ENCODE data around the gene CORO2B.
"Not testable (repeated sequence)": the region's sequence is repeated elsewhere in the genome, so short reads cannot be mapped to it uniquely, and the experiment has no call there.

CORO2B gene

DNA sequence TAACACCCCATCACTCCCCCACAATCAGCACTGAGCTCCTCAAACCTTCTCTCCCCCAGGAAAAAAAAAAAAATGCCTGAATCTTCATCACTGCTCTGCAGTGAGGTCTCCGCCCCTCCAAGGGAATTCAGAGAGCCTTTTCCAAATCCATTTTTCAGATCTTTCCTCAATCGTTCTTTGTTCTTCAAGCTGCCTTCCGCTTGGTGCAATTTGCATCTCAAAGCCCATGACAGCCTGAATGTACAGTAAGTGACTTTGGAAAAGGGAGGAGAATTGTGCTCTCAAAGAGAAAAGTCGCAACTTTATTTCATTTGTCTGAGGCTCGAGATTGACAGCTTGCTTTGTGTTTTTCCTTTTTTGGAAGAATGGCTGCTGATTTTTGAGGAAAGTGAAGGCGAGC lies 75.0 kb downstream of the CORO2B start:
- no peak for DNase-seq

DNA sequence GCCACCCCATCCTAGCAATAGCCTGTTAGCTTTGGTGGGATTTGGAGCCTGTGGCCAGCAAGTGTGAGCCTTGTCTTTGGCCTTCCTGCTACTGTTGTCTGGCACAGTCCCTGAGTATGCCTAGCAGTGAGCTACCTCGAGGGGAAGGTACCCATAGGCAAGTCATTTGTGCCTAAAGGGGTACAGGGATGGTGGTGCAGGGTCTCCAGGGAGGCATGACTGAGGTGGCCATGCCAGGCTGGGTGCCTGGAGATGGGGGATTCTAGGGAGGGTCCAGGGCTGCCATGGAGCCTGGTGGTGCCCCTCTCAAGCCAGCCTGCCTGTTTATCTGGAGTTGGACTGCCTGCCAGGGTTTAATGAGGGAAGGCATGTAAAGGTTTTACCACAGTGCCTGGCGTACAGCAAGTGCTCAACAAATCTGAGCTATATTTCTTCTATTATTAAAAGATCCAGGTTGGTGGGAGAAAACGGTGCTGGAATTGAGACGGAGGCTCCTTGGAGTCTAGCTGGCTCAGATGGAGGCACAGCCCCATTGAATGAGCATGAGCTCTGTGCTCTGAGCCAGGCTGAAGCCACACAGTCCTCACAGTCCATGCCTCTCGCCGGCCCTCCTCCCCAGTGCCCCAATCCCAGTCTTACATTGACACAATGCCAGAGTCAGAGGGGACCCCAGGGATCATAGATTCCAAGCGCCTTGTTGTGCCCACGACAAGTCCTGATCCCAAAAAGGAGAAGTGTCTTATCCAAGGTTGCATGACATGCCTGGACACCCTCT lies 76.2 kb downstream of the CORO2B start:
- no peak for DNase-seq

GRCh38 chr15:68655686-68656437 lies 77.1 kb downstream of the CORO2B start:
- no peak for DNase-seq

- DNase-seq: no peak
These were observed 77.6 kb downstream of the CORO2B start for GRCh38 chr15:68656438-68656739.

GRCh38 chr15:68658151-68658550 lies 79.4 kb downstream of the CORO2B start:
- DNase-seq: no peak

DNA sequence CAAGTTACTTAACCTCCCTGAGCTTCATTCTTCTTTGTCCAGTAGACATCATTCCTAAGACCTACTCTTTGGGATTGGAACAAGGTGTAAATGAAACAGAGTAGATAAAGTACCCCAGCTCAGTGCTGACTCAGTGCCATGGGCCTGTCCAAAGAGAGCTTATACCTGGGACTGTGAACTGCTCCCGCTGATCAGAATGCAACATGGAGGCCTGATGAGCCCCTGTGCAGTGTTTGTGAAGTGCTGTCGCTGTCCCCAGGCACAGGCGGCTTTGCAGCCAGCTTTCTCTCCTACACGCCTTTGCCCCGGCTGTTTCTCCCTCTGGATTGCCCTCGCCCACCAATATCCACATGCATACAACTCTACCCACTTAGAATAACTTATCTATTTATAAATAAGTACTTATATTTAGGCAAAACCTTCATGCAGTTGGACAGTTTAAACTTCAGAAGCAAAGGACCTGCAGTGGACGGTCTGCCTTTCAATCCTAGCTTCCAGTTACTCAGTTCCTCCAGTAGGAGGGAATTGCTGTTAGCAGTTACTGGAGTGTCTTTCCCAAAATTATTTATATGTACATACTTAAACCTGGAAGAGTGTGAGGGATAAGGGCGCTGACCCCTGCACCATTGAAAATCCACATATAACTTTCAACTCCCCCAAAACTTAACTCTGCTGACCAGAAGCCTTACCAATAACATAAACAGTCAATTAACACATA lies 80.0 kb downstream of the CORO2B start:
- no peak for DNase-seq

DNA sequence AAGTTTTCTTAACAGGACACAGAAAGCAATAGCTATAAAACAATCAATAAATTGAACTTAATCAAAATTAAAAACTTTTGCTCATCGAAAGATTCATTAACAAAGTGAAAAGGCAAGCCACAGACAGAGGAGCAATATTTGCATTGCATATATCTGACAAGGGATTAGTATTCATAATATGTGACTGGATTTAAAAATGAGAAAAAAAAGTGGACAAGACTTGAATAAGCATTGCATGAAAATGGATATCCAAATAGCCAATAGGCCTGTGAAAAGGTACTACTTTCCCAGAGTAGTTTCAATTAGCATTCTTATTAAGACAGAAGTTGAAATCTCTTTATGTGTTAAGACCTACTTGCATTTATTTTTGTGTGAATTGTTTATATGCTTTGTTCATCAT lies 84.7 kb downstream of the CORO2B start:
- no peak for DNase-seq

- no peak for DNase-seq
These were observed 87.5 kb downstream of the CORO2B start for GRCh38 chr15:68666120-68666811.

DNA sequence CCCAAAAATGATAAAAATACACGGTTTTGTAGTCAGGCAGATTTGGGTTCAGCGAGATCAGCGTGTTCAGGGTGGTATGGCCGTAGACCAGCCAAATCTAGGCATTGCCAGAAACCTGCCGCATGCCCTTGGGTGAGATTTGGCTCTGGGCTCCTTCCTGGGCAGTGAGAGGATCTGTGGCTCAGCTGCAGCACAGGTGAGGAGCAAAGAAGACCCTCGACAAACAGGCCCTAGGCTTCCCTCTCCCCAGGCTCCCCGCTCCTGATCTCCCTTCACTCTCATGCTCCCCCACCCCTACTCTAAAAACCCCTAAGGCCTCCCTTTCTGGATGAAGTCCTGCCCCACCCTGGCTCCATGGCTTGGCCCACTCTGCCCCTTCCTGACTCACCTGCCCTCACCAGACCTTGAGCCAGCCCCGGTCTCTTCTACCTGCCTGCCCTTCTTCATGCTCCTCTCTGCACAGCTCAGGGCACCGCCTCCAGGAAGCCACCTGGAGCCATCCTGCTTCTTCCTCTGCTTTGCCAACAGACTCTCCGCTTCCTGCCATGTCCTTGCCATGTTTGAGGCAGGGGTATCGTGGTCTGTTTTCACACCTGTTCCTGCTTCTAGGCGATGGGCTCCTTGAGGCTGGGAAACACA lies 88.1 kb downstream of the CORO2B start:
- no peak for DNase-seq

GRCh38 chr15:68667800-68668625 lies 89.2 kb downstream of the CORO2B start:
- no peak for DNase-seq

DNA sequence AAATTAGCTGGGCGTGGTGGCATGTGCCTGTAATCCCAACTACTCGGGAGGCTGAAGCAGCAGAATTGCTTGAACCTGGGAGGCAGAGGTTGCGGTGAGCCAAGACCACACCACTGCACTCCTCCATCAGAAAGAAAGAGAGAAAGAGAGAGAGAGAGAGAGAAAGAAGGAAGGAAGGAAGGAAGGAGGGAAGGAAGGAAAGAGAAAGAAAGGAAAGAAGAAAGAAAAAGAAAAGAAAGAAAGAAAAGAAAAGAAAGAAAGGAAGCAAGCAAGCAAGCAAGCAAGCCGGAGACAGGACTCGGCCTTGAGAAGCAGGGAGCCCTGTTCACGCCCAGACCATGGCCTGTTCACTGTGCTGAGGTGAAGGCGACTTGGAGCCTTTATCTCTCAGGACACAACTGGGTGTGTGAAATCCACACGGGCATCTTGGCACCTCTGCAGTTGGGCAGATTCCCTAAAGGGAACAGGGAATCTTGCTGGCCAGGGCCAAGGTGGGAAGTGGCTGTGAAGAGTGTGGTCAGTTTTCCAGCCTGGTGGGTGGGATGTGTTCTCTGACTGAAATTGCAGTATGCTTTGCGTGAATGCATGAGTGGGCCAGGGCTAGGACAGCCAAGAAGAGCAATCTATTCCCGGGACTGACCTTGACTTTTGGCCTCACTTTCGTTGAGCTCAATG lies 90.3 kb downstream of the CORO2B start:
- no peak for DNase-seq

DNA sequence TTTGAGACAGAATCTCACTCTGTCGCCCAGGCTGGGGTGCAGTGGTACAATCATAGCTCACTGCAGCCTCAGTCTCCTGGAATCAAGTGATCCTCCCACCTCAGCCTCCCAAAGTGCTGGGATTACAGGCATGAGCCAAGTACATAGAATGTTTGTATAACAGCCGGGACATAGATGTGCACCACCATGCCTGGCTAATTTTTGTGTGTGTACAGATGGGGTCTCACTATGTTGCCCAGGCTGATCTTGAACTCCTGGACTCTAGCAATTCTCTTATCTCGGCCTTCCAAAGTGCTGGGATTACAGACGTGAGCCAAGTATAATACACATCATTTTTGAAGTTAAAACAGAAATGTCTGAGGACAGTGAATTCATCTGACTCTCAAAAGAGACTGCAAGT lies 93.5 kb downstream of the CORO2B start:
- no peak for DNase-seq

GRCh38 chr15:68672781-68673205 lies 94.0 kb downstream of the CORO2B start:
- no peak for DNase-seq

DNA sequence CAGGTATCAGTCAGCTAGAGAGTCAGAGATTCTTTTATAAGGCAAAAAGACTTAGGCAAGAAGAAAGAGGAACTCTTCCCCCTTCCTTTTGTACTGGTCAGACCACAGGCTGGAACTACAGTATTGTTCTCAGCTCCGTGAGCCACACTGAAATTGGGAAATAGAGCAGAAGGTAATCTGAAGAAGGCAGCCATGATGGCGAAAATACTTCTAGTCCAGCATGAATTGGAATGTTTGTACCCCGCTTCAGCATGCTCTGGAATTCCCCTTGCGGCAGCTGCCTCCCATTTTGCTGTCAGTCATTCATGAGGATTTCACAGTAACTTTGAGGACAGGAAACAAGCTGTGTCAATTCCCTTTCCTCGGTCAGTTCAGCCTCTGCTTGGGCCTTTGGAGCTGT lies 96.2 kb downstream of the CORO2B start:
- no peak for DNase-seq

DNA sequence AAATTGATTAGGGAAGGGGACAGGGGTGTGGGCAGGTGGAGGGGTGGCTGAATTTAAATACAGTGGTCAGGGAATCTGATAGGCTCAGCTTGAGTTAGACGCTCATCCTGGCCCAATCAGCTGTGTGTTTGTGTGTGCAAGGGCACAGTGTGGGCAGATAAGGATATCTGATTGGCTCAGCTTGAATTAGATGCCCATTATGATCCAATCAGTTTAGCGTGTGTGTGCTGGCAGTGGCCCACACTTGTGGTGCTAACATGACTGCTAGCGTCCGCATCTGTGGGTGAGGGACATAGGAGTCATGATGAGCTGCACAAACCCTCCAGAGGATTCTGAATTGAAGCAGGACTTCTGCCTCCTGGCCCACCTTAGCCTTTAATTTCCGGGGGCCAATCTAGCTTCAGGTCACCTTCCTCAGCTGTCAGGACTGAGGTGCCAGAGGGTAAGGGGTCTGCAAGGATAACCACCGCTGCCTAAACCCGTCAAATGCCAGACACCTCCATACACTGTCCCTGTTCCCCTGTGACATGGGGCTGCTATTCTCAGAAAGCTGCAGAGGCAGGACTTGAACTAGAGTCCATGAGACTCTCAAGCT lies 97.3 kb downstream of the CORO2B start:
- no peak for DNase-seq

GRCh38 chr15:68676926-68677325 lies 98.1 kb downstream of the CORO2B start:
- no peak for DNase-seq

DNA sequence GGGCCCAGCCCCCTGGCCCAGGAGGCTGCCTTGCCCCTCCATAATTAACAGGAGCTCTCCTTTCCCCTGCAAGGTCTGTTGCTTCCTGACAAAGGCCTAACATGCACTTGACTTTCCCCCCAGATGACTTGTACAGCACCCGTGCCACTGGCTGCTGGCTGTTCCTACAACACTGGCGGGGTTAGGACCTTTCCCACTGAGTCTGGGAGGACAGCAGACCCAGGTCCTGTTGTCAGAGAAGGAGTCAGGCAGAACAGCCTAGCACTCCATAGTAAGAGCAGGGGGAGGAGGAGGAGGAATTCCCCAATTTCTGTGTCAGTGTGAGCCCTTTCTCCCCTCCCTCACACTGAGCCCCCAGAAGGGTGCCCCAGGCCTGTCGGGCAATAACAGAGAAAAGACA lies 99.2 kb downstream of the CORO2B start:
- DNase-seq: no peak

- no peak for DNase-seq
These were observed 100.0 kb downstream of the CORO2B start for GRCh38 chr15:68678746-68679145.

GRCh38 chr15:68679161-68679560 lies 100.4 kb downstream of the CORO2B start:
- no peak for DNase-seq

DNA sequence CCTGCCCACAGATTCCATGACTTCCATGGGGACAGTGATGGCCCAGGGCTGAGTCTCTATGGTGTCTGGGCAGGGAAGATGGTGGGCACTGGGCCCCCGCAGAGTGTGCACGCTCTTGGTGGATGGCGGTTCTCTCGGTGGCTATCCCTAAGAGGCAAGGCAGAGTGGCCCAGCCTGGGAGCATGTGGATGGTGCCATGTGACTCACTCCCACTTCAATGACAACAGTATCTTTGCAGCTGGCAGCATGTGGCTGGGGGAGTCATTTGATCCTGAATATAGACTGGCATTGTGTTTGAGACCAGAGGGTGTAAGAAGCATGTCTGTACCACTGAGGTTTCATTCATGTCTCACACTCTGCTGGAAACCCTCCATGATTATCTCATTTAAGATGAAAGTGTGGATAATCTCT lies 101.2 kb downstream of the CORO2B start:
- DNase-seq: no peak

- DNase-seq: not testable (repeated sequence)
These were observed 102.0 kb downstream of the CORO2B start for GRCh38 chr15:68680756-68681155.

All from NCI-H2081 treated with DMSO at 0.1 percent for 48 hours (cell line).